MG63 (cell line): Measurements from ENCODE around the gene NOL12. TPM values are rescaled to one million over a fixed set of nuclear protein-coding genes. Genes with fewer than 3 reads are reported as not detected.
"Not testable (repeated sequence)": the region's sequence is repeated elsewhere in the genome, so short reads cannot be mapped to it uniquely, and the experiment has no call there.

ENCODE experiments used
- DNase-seq: peaks from one replicate; pipeline ENCODE4 v3.0.0-alpha.2; 2020
- H3K27me3 ChIP-seq: fragments of 250-450 bp; sonication (Bioruptor Pico); 2 replicates; pipeline ENCODE4 v1.5.1; 2020; ENCODE audit warnings: mild to moderate bottlenecking, moderate library complexity
- H3K36me3 ChIP-seq: fragments of 250-450 bp; sonication (Bioruptor Pico); 2 replicates; pipeline ENCODE4 v1.5.1; 2020; ENCODE audit warnings: mild to moderate bottlenecking, moderate library complexity
- H3K4me3 ChIP-seq: fragments of 250-450 bp; sonication (Bioruptor Pico); 2 replicates; pipeline ENCODE4 v1.5.1; 2020; ENCODE audit warnings: mild to moderate bottlenecking, moderate library complexity
- H3K9me3 ChIP-seq: fragments of 250-450 bp; sonication (Bioruptor Pico); 2 replicates; pipeline ENCODE4 v1.5.1; 2020; ENCODE audit warnings: mild to moderate bottlenecking, moderate library complexity
- total RNA-seq: library from RNA; depleted of rRNA; stranded (reverse); fragments of >200 nt; shearing (Covaris generic); gene quantifications from 2 replicates; pipeline ENCODE4 v1.2.3, GENCODE V29; 2014; ENCODE audit warnings: low replicate concordance; rRNA removed

The NOL12 gene, protein sequence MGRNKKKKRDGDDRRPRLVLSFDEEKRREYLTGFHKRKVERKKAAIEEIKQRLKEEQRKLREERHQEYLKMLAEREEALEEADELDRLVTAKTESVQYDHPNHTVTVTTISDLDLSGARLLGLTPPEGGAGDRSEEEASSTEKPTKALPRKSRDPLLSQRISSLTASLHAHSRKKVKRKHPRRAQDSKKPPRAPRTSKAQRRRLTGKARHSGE
- 61.0 and 111 TPM in 2 replicates for total RNA-seq

DNA sequence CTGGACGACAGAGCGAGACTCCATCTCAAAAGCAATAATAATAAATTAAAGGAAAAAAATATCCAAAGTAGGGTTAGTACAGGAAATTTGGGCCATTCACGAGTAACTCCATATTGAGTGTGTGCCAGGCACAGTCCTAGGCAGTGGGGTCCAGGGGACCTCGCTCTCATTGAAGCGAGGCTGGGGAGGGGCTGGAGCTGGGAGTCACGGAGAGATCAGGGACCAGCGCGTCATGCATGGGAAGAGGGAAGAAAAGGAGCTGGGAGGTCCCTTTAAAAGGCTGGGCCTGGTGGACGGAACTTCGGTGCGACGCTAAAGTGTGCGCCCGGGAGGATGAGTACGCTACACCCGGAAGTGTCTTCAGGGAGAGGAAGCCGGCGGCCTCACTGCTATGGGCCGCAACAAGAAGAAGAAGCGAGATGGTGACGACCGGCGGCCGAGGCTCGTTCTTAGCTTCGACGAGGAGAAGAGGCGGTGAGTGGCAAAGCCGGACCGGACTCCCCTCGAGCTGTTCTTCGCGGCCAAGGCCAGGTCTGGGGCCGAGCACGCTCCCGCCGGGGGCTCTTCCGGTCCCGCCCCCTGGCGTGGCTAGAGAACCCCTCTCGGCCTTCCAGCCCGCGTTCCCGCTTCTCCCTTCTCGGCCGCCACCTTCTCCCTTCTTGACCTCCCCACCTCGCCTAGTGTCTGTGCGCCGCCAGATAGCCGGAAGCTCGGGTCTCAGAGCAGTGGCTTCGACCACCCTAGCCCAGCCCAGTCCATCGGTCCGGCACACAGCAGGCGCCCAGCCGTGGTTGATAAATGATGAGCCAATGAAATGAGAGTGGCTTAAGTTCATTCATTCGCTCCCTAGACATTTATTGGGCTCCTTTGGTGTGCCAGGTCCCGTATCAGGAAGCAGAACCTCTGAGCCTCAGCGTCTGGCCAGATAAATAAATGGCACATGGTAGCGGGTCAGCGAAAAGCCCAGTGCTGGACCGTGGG lies at the start of gene NOL12:
TSS of gene NOL12 (plus strand) at position 342 of the 981 bp plus-strand sequence. CDS start at position 392, 50 bp downstream.
- Histone ChIP-seq H3K36me3 (peaks cover 38% of the 10 kb centered on the region), H3K27me3 (no peaks in the 10 kb centered on the region), H3K4me3 (peak within 1 kb of the TSS; percentile 95), H3K9me3 (no peaks in the 10 kb centered on the region)
- DNase-seq = peak; percentile 82

DNA sequence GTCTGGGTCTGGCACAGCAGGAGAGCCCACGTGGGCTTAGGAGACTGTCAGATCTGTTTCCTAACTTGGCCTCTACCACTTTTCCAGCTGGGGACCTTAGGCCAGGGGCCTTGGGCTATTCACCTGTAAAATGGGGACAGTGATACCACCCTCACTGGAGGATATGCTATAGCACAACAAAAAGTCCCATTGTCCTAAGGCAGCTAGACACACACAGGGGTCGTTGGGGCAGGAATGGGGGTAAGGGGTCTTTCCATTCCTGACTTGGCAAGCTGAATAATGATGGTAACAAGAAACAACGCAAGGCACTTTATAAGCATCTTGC lies 49.2 kb upstream of the NOL12 start:
- Histone ChIP-seq H3K4me3 (no peak overlapping the region), H3K36me3 (no peaks in the 10 kb centered on the region), H3K27me3 (no peaks in the 10 kb centered on the region), H3K9me3 (no peaks in the 10 kb centered on the region)
- no peak for DNase-seq

DNA sequence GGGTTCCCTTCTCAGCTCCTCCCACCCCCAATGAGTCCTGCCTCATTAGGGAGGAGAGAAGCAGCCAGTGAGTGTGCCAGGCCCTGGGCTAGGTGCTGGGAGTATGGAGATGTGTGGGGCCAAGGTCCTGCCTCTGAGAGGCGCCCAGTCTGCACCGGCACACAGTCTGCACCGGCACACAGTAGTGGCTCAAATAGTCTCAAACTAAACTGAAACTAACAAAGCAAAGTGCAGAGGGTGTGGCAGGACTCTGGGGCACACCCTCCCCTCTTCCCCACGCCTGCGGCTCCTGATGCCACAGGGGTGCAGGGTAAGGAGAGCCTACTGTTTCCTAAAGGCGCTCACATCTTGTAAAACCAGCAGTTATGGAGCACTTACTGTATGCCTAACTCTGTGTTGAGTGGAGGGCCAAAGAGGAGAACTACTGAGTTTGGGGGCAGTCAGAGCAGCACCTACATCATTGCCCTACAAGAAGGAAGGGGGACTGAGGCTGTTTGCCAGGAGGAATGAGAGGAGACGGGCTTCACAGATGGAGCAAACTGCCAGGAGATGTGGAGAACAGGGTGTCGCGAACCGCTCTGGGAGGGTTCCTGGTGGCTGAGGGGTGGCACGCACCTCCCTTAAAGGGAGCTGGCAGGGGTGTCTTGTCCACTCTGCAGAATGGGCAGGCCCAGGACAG lies 47.6 kb upstream of the NOL12 start:
- no peak overlapping the region for H3K4me3 ChIP-seq
- no peak for DNase-seq
- no peaks in the 10 kb centered on the region for H3K36me3 ChIP-seq
- H3K27me3 ChIP-seq = no peaks in the 10 kb centered on the region
- H3K9me3 ChIP-seq = no peaks in the 10 kb centered on the region

DNA sequence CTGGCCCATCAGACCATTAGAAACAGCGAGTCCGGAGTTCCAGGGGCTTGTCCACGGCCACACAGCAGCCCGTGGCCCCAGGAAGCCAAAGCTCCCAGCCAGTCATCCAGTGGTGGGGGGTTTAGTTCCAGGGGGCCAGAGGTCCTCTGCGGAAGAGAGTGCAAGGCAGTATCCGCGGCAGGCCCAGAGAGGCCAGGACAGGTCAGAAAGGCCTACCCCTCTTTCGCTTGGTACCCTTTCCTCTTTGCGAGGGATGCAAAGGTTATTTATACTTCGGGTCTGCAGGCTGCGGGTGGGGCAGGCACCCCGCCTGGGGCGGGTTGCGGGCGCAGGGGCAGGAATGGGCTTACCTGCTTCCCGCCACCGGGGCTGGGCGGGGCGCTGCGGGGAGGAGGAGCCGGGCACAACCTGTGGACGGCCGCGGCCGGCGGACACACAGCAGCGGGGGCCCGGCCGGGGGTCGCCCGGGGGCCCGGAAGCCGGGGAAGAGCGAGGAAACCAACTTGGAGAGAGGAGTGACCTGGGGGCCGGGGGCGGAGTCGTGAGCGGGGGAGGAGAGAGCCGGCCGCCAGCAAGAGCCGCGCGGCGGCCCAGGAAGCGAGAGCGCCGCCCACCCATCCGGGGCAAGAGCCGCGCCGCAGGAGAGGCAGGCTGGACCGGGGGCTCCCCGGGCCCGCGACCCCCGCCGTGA lies 46.9 kb upstream of the NOL12 start, which contains the start of gene SH3BP1:
TSS of gene SH3BP1 (plus strand) at position 600 of the 691 bp plus-strand sequence. CDS start 119 bp downstream, outside the sequence.
- Histone ChIP-seq H3K4me3 (no peak within 1 kb of the TSS), H3K36me3 (no peaks in the 10 kb centered on the region), H3K27me3 (no peaks in the 10 kb centered on the region), H3K9me3 (no peaks in the 10 kb centered on the region)
- no peak for DNase-seq

DNA sequence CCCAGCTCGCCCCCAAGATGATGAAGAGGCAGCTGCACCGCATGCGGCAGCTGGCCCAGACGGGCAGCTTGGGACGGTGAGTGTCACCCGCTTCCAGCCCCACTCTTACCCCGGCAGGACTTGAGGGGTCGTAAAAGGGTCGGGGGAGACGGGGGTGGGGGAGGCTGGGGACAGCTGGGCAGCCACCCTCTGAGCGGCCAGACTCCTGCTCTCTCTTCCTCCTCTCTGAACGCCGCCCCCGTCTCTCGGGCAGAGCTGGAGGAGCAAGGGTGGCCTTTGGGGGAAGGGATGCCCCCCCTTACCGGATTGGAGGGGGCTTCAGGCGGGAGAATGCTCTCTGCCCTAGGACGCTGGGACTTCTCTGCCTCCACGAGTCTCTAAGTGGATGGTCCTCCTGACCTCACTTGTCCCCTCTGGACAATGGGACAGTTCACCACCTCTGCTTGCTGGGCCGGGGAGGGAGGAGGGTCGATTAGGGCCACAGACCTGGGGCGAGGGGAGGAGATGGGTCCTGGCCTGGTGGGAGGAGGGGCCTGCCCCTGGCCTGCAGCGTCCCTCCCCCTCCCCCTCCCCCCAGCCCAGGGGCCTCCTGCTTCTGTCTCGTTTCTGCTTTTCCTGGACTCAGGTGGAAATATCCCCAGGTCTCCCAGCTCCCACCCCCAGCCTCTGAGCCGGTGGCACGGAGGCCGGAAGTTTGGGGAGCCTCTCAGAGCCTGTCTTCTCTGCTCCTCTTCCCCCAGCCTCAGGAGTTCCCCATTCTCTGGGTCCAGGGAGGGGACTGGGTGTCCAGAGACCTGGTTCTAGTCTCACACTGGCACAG lies 46.2 kb upstream of the NOL12 start:
- Histone ChIP-seq H3K9me3 (no peaks in the 10 kb centered on the region), H3K36me3 (no peaks in the 10 kb centered on the region), H3K27me3 (no peaks in the 10 kb centered on the region), H3K4me3 (no peak overlapping the region)
- no peak for DNase-seq

DNA sequence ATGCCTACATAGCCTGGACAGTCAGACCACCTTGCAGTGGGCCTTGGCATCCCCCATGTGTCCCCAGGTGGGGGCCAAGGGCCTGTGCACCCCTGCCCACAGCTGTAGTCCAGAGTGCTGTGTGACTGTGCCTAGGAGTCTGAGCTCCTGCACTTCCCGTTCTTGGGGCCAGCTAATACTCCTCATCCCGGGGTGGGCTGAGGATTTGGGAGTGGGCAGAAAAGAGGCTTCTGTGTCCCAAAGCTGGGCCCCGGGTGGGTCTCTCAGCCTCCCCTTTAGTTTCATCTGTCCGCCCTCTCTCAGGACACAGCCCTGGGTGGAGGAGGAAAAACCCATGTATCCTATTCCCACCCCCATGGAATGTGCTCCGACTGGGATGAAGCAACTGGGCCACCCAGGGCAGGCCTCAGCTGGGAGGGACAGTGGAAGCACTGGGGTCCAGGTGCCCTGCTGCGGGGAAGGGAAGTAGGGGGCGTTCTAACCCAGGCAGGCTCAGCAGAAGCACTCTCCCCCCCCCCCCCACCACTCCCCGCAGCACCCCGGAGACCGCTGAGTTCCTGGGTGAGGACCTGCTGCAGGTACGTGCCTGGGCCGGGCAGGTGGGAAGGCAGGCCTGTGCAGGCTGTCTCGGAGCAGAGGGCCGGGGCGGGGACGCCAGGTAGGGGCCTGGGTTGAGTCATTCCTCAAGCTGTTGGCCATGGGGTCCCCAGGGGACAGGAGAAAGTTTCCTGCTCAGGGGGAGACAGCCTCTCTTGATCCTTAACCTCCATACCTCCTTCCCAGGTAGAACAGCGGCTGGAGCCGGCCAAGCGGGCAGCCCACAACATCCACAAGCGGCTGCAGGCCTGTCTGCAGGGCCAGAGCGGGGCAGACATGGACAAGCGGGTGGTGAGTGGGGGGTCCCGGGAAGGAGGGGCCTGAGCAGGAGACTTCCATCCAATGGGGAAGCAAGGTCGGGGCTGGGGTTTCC lies 45.3 kb upstream of the NOL12 start:
- H3K36me3 ChIP-seq = no peaks in the 10 kb centered on the region
- no peaks in the 10 kb centered on the region for H3K27me3 ChIP-seq
- H3K4me3 ChIP-seq = no peak overlapping the region
- no peaks in the 10 kb centered on the region for H3K9me3 ChIP-seq
- no peak for DNase-seq

DNA sequence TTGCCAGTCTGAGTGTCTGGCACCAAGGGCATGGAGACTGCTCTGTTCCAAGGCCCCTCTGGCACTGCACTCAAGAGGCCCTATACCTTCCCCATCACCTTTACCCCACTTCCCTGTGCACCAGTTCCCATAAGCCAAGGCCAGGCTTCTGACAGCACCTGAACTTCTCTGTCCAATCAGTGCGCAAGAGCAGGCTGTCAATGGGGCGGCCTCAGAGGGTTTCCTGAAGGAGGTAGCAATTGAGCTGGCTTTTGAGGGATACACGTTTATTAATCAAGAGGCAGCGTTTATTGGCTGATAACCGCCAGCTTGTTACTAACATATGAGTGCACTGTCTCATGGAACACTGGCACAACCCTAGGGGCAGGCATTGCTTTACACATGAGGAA lies 44.6 kb upstream of the NOL12 start:
- Histone ChIP-seq H3K36me3 (no peaks in the 10 kb centered on the region), H3K27me3 (no peaks in the 10 kb centered on the region), H3K4me3 (no peak overlapping the region), H3K9me3 (no peaks in the 10 kb centered on the region)
- DNase-seq = no peak

DNA sequence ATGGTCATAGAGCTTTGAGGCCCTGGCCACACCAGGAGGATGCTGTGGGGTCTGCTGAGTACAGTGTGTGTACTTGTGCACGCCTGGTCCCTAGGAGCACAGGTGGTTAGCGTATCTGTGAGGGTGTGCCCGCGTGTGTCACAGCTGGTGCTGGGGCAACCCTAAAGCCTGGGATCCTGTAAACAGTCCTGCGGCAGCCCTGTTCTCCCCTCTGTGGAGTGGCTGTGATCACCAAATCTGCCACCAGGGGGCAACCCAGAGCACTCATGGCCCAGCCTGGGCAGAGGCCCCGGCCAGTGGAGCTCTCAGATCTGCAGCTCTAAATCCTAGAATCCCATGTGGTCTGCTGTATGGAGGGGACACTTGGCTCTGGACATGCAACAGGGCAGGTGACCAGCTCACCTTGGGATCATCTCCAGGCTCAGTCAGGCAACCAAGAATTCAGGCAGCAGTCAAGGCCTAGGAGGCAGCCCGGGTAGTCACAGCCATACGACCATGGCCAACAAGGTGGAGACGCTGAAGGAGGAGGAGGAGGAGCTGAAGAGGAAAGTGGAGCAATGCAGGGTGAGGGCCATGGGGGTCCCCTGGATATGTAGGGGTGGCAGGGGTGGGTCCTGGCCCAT lies 42.8 kb upstream of the NOL12 start:
- Histone ChIP-seq H3K9me3 (no peaks in the 10 kb centered on the region), H3K27me3 (no peaks in the 10 kb centered on the region), H3K36me3 (no peaks in the 10 kb centered on the region), H3K4me3 (no peak overlapping the region)
- peak; percentile 63 for DNase-seq

DNA sequence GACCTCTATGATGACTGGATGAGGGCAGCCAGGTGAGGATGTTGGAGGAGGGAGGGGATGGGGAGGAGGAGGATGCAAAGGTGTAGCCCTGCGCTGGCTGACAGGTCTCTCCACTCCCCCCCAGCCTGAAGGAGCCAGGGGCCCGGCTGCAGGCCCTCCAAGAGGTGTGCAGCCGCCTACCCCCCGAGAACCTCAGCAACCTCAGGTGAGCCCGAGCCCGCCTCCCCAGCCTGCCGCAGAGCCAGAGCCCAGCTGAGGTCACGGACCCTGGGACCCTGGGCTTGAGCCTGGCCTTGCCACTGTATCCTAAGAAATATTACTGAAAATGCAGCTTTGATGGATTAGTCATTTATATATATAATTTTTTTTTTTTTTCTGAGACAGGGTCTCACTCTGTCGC lies 38.8 kb upstream of the NOL12 start:
- DNase-seq = no peak
- Histone ChIP-seq H3K4me3 (no peak overlapping the region), H3K9me3 (no peaks in the 10 kb centered on the region), H3K27me3 (no peaks in the 10 kb centered on the region), H3K36me3 (no peaks in the 10 kb centered on the region)

DNA sequence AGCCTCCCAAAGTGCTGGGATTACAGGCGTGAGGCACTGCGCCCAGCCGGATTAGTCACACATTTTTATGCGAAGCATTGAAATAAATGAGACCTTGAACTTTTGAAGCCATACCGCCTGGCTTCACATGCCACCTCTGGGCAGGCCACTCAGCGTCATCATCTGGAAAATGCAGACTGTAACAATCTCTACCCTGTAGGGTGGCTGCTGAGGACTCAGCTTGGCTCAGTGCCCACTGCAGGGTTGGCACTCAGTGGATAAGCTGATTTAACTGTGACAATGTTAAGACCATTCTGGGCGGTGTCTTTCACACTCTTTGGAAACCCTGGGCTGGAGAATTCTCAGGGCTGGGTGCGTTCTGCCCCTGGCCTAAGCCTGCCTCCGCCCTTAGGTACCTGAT lies 38.2 kb upstream of the NOL12 start:
- DNase-seq = peak; percentile 85
- H3K9me3 ChIP-seq = no peaks in the 10 kb centered on the region
- no peaks in the 10 kb centered on the region for H3K36me3 ChIP-seq
- no peaks in the 10 kb centered on the region for H3K27me3 ChIP-seq
- no peak overlapping the region for H3K4me3 ChIP-seq

DNA sequence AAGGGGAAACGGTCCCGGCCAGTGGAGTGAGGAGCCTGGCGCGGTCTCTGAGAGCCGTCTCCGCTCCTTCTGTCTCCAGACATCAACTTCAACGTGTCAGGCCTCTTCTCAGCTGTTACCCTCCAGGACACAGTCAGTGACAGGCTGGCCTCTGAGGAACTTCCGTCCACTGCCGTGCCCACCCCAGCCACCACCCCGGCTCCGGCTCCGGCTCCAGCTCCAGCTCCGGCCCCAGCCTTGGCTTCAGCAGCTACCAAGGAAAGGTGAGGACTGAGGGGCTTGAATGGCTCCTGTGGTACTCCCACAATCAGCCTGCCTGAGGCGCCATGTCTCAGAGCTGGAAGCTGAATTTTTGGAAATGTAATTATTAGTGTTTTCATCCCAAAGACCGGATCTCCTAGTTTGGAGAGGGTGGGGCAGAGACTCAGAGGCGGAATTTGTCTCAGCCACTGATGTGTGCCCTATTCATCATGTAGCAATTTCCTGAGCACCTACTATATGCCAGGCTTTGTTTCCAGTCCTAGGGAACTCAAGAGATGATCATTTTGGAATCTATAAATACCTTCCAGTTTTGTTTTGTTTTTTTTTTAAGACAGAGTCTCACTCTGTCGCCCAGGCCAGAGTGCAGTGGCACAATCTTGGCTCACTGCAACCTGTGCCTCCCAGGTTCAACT lies 35.5 kb upstream of the NOL12 start:
- DNase-seq = no peak
- Histone ChIP-seq H3K9me3 (no peaks in the 10 kb centered on the region), H3K4me3 (no peak overlapping the region), H3K27me3 (no peaks in the 10 kb centered on the region), H3K36me3 (no peaks in the 10 kb centered on the region)

DNA sequence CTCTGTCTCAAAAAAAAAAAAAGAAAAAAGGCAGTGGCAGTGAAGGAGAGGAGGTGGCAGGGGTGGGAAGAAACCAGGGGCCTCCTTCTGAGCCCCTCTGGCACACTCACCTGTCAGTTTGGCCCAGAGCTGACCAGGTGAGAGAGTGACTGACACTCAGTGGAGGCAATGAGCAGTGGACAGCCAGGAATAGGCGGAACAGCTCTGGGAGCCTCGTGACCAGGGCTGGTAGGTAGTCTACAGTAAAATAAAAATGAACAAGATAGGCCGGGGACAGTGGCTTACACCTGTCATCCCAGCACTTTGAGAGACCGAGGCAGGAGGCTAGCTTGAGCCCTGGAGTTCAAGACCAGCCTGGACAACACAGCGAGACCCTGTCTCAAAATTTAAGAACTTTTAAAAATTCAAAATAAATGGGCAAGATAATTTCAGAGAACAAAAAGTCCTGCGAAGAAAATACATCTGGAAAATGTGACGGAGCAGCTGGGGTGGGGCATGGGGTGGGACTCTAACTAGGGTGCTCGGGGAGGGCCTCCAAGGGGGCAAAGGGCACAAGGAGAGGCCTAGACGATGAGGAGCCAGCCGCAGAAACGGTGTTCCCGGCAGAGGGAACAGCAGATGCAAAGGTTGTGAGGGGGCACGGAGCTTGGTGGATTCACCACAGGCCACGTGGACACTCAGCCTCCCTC lies 31.4 kb upstream of the NOL12 start:
- Histone ChIP-seq H3K27me3 (no peaks in the 10 kb centered on the region), H3K9me3 (no peaks in the 10 kb centered on the region), H3K36me3 (no peaks in the 10 kb centered on the region; the same call in 1 of the 2 replicates), H3K4me3 (no peak overlapping the region)
- DNase-seq = no peak

DNA sequence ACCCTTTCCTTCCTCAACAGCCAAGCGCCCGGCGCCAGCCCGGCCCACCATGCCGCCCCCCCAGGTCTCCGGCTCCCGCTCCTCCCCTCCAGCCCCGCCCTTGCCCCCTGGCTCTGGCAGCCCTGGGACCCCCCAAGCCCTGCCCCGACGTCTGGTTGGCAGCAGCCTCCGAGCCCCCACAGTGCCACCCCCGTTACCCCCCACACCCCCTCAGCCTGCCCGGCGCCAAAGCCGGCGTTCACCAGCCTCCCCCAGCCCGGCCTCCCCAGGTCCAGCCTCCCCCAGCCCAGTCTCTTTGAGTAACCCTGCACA lies 30.9 kb upstream of the NOL12 start:
- Histone ChIP-seq H3K36me3 (no peaks in the 10 kb centered on the region; the same call in 1 of the 2 replicates), H3K9me3 (no peaks in the 10 kb centered on the region), H3K27me3 (no peaks in the 10 kb centered on the region), H3K4me3 (no peak overlapping the region)
- DNase-seq = no peak

DNA sequence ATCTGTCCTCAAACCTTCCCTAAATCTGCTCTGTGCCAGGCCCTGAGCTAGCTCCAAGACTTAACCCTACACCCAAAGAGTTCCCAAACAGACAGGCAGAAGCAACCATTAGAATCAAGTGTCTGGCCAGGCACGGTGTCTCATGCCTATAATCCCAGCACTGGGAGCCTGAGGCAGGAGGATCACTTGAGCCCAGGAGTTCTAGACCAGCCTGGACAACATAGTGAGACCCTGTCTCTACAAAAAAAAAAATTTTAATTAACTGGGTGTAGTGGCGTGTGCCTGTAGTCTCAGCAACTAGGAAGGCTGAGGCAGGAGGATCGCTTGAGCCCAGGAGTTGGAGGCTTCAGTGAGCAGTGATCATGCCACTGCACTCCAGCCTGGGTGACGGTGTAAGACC lies 29.6 kb upstream of the NOL12 start:
- H3K36me3 ChIP-seq, H3K4me3 ChIP-seq, H3K27me3 ChIP-seq, H3K9me3 ChIP-seq, DNase-seq: not testable (repeated sequence)
